Measurements from ENCODE around the gene ZC3H18.

The ZC3H18 gene

GRCh38 chr16:88569985-88570690 lies at the start of gene ZC3H18:
TSS of gene ZC3H18 (plus strand) at chr16:88570403. CDS start at chr16:88577124, 6,721 bp downstream.
- DNase-seq, result peak; percentile 91 to 96 (median 95)

GRCh38 chr16:88521674-88522073 lies 48.5 kb upstream of the ZC3H18 start:
- DNase-seq, result no peak

- no peak for DNase-seq
Observed at GRCh38 chr16:88522276-88522949, 47.8 kb upstream of the ZC3H18 start.

GRCh38 chr16:88523309-88524161 lies 46.7 kb upstream of the ZC3H18 start:
- DNase-seq, result no peak

- DNase-seq, result no peak
Observed at GRCh38 chr16:88524274-88524972, 45.8 kb upstream of the ZC3H18 start.

GRCh38 chr16:88524973-88525662 lies 45.1 kb upstream of the ZC3H18 start:
- no peak for DNase-seq

GRCh38 chr16:88525663-88525990 lies 44.6 kb upstream of the ZC3H18 start:
- DNase-seq, result no peak

GRCh38 chr16:88526008-88526905 lies 43.9 kb upstream of the ZC3H18 start:
- DNase-seq, result no peak

GRCh38 chr16:88526906-88527185 lies 43.4 kb upstream of the ZC3H18 start:
- no peak for DNase-seq

- peak; percentile 8 to 76 (median 48) for DNase-seq
Observed at GRCh38 chr16:88527186-88527936, 42.8 kb upstream of the ZC3H18 start.

GRCh38 chr16:88527937-88528743 lies 42.1 kb upstream of the ZC3H18 start:
- no peak for DNase-seq

GRCh38 chr16:88528902-88529318 lies 41.3 kb upstream of the ZC3H18 start:
- DNase-seq, result no peak

- no peak for DNase-seq
Observed at GRCh38 chr16:88529596-88529995, 40.6 kb upstream of the ZC3H18 start.

- DNase-seq, result no peak
Observed at GRCh38 chr16:88530051-88530857, 39.9 kb upstream of the ZC3H18 start.

- DNase-seq, result no peak
Observed at GRCh38 chr16:88530858-88531203, 39.4 kb upstream of the ZC3H18 start.

GRCh38 chr16:88531346-88531745 lies 38.9 kb upstream of the ZC3H18 start:
- DNase-seq, result no peak

- DNase-seq, result no peak
Observed at GRCh38 chr16:88531931-88532433, 38.2 kb upstream of the ZC3H18 start.

GRCh38 chr16:88532434-88533241 lies 37.6 kb upstream of the ZC3H18 start:
- DNase-seq, result no peak

Measured in stimulated activated naive CD4-positive, alpha-beta T cell (primary cell).